Stimulated activated CD4-positive, alpha-beta T cell treated with anti-CD3 and anti-CD28 coated beads, Interleukin-1b, Interleukin-23, amount 100 ng/mL, for 24 hours (primary cell): ENCODE data around the gene BCL6B.
"Not testable (repeated sequence)": the region's sequence is repeated elsewhere in the genome, so short reads cannot be mapped to it uniquely, and the experiment has no call there.

Source experiments
- DNase-seq, 4 experiments: peaks; one replicate each; pipeline ENCODE4 v3.0.0-alpha.2; 2020; ENCODE audit warnings: low read depth in 4 of 4, low spot score in 1 of 4

The BCL6B gene, protein sequence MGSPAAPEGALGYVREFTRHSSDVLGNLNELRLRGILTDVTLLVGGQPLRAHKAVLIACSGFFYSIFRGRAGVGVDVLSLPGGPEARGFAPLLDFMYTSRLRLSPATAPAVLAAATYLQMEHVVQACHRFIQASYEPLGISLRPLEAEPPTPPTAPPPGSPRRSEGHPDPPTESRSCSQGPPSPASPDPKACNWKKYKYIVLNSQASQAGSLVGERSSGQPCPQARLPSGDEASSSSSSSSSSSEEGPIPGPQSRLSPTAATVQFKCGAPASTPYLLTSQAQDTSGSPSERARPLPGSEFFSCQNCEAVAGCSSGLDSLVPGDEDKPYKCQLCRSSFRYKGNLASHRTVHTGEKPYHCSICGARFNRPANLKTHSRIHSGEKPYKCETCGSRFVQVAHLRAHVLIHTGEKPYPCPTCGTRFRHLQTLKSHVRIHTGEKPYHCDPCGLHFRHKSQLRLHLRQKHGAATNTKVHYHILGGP

GRCh38 chr17:7022781-7023571 is at the start of gene BCL6B:
Gene BCL6B, plus strand, starts transcription at chr17:7023050. Its CDS starts 622 bp downstream, at chr17:7023672.
- no peak for DNase-seq

- not testable (repeated sequence) for DNase-seq
Measured at GRCh38 chr17:6979440-6979839, 43.4 kb upstream of the BCL6B start.

GRCh38 chr17:6981426-6981825 is 41.4 kb upstream of the BCL6B start:
- DNase-seq = no peak

DNA sequence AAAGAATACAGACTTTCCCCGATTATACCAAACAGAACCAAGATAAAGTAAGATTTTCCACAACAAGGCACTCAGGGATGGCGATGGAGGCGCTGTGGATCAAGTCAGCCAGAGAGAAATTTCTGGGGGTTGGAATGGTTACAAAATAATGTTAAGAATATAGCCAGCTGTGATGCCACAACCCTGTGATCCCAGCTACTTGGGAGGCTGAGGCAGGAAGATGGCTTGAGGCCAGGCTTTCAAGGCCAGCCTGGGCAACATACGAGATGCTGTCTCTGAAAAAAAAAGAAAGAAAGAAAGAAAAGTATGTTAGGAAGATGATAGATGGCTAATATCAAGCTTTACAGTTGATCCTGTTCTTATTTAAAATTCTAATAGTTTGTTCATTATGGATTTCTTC is 37.6 kb upstream of the BCL6B start:
- DNase-seq = no peak

- DNase-seq = no peak
Measured at GRCh38 chr17:6986676-6987075, 36.2 kb upstream of the BCL6B start.

GRCh38 chr17:6989779-6990178 is 33.1 kb upstream of the BCL6B start:
- DNase-seq = no peak

- not testable (repeated sequence) for DNase-seq
Measured at GRCh38 chr17:6993613-6994056, 29.2 kb upstream of the BCL6B start.

DNA sequence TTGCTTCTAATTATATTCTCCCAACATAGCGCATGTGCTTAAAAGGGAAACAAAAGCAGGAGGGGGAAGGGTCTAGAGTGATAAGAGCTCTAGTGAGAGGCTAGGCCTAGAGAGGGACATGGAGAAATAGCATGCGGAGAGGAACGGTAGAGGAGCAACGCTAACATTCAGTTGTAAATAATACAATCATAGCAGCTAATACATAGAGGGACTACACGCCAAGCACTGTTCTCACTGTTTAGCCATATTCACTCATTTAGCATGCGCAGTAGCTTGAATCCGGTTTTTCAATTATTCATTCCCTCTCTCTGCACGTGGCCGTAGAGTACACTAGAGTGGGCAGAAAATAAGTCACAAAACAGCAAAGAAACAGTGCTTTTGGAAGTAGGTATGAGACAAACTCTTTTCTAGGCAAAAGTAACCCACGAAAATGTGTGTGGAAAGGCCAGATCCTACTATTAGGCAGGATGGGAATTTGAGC is 28.7 kb upstream of the BCL6B start:
- DNase-seq = no peak

- DNase-seq = no peak
Measured at GRCh38 chr17:6994666-6995256, 28.1 kb upstream of the BCL6B start.

GRCh38 chr17:6995500-6996255 is 27.2 kb upstream of the BCL6B start, which contains the start of gene ALOX12:
Gene ALOX12, plus strand, starts transcription at chr17:6996049. Its CDS starts 69 bp downstream, at chr17:6996118.
- DNase-seq = no peak

- DNase-seq = no peak
Measured at GRCh38 chr17:6996256-6997011, 26.4 kb upstream of the BCL6B start.

DNA sequence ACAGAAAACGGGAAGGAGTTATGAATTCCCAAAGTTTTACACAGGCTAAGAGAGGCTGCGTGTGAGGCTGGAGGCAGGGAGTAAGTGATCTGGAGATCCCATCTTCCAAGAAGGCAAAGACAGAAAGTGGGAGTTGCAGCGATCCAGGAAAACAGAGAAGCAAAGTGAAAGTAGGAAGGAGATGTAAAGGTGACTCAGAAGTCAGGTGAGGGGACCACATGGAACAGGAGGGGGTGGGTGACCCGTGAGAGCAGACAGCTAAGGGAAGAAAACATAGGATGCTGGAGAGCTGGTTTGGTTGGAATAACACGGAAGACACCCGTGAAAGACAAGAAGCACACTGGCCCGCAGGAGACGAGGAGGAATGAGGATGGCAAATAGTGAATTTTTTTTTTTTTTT is 25.7 kb upstream of the BCL6B start:
- DNase-seq = no peak

GRCh38 chr17:6998855-6999508 is 23.9 kb upstream of the BCL6B start:
- DNase-seq = no peak

GRCh38 chr17:7001318-7001961 is 21.4 kb upstream of the BCL6B start:
- no peak for DNase-seq

- DNase-seq = no peak
Measured at GRCh38 chr17:7002288-7003047, 20.4 kb upstream of the BCL6B start.

- no peak for DNase-seq
Measured at GRCh38 chr17:7003745-7004144, 19.1 kb upstream of the BCL6B start.

- no peak for DNase-seq
Measured at GRCh38 chr17:7004398-7005253, 18.2 kb upstream of the BCL6B start.
